ENCODE measurements around the gene COL1A1.

COL1A1 gene

DNA sequence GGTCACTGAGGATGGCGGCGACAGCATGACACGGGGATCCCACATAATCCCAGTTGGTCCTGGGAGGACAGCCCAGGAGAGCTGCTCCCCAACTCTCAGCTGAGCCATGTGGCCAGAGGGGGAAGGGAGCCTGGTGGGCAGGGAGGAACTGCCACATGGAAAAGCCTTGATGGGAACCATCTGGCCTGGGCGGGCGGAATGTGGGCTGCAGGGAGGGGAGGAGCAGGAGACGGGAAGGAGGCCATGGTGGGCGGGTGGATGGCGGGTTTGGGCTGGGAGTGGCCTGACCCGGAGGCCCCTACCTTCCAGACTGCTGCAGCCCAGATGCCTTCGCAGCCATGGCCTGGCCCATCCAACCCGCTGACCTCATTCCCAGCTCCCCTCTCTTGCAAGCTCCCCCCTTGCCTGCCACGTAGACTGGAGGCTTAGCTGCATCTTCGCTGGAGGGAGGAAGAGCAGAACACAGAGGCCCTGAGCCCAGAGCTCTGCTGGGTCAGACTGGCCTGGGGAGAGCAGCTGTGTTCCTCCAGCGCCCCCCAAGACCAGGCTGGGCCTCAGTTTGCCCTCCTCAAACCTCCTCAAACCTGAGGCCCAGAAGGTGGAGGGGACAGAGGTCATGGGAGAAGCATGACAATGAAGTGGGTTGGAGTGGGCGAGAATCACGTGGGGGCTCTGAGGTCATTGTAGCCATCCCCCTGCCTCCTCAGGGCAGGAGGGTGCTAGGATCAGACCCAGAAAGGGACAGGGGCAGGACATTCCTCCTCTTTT, 8.2 kb upstream of the COL1A1 start (continued):
- TF ChIP-seq, protein P1, sequence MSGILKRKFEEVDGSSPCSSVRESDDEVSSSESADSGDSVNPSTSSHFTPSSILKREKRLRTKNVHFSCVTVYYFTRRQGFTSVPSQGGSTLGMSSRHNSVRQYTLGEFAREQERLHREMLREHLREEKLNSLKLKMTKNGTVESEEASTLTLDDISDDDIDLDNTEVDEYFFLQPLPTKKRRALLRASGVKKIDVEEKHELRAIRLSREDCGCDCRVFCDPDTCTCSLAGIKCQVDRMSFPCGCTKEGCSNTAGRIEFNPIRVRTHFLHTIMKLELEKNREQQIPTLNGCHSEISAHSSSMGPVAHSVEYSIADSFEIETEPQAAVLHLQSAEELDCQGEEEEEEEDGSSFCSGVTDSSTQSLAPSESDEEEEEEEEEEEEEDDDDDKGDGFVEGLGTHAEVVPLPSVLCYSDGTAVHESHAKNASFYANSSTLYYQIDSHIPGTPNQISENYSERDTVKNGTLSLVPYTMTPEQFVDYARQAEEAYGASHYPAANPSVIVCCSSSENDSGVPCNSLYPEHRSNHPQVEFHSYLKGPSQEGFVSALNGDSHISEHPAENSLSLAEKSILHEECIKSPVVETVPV (CRISPR knock-in tag; IDR thresholded peaks at IDR 0.05): no peak
- peak; percentile 4; the same call in 1 of the 2 replicates for TF ChIP-seq ZNF8 (CRISPR knock-in tag; IDR thresholded peaks at IDR 0.05)
- TF ChIP-seq ZC3H10 (CRISPR knock-in tag; IDR thresholded peaks at IDR 0.05): no peak
- TF ChIP-seq GLIS3 (CRISPR knock-in tag; IDR thresholded peaks at IDR 0.05): peak; percentile 76
- TF ChIP-seq OSR1 (CRISPR knock-in tag; IDR thresholded peaks at IDR 0.05): no peak
- no peak for TF ChIP-seq BACH2 (CRISPR knock-in tag; IDR thresholded peaks at IDR 0.05; ENCODE audit: borderline replicate concordance)
- no peak for TF ChIP-seq ZNF70 (CRISPR knock-in tag; IDR thresholded peaks at IDR 0.05)

DNA sequence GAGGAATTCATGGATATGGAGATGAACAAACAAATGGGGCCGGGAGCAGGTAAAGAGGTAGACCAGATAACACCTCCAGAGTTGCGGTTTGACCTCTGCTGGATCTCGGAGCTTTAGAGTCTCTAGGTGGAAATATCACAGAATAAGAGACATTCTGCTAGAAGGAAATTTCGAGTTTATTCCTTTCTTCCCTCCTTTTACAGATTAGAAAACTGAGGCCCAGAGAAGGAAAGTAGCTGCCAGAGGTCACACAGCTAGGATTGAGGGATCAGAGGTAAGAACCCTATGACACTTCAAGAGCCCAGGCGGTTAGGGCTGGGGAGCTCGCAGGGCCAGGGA, 7.7 kb upstream of the COL1A1 start:
- TF ChIP-seq BACH2 (CRISPR knock-in tag; IDR thresholded peaks at IDR 0.05; ENCODE audit: borderline replicate concordance): peak; percentile 65; the same call in 1 of the 2 replicates
- no peak for TF ChIP-seq ZFP30 (CRISPR knock-in tag; IDR thresholded peaks at IDR 0.05)
- ATAC-seq: no peak

- TF ChIP-seq TSHZ2 (CRISPR knock-in tag; IDR thresholded peaks at IDR 0.05) (peak; percentile 12; the same call in 1 of the 2 replicates), BACH2 (CRISPR knock-in tag; IDR thresholded peaks at IDR 0.05; ENCODE audit: borderline replicate concordance) (no peak)
- no peak for ATAC-seq
Measured at GRCh38 chr17:50208611-50209061, 7.2 kb upstream of the COL1A1 start.

- TF ChIP-seq ARNTL (CRISPR knock-in tag; IDR thresholded peaks at IDR 0.05; ENCODE audit: borderline replicate concordance, low read depth) (no peak), CSDC2 (CRISPR knock-in tag; IDR thresholded peaks at IDR 0.05) (no peak), BACH2 (CRISPR knock-in tag; IDR thresholded peaks at IDR 0.05; ENCODE audit: borderline replicate concordance) (no peak), ZNF565 (CRISPR knock-in tag; conservative IDR thresholded peaks at IDR 0.05; ENCODE audit: low read depth) (no peak), GLIS3 (CRISPR knock-in tag; IDR thresholded peaks at IDR 0.05) (no peak), CREB5 (CRISPR knock-in tag; IDR thresholded peaks at IDR 0.05; ENCODE audit: low read depth) (no peak), SNAI2 (CRISPR knock-in tag; IDR thresholded peaks at IDR 0.05) (no peak), TOX (CRISPR knock-in tag; IDR thresholded peaks at IDR 0.05; ENCODE audit: borderline replicate concordance) (no peak), PPARA (CRISPR knock-in tag; IDR thresholded peaks at IDR 0.05; ENCODE audit: borderline replicate concordance) (no peak), ZNF70 (CRISPR knock-in tag; IDR thresholded peaks at IDR 0.05) (no peak), ISL1 (CRISPR knock-in tag; IDR thresholded peaks at IDR 0.05) (no peak), TSHZ2 (CRISPR knock-in tag; IDR thresholded peaks at IDR 0.05) (no peak)
- TF ChIP-seq, protein P2, sequence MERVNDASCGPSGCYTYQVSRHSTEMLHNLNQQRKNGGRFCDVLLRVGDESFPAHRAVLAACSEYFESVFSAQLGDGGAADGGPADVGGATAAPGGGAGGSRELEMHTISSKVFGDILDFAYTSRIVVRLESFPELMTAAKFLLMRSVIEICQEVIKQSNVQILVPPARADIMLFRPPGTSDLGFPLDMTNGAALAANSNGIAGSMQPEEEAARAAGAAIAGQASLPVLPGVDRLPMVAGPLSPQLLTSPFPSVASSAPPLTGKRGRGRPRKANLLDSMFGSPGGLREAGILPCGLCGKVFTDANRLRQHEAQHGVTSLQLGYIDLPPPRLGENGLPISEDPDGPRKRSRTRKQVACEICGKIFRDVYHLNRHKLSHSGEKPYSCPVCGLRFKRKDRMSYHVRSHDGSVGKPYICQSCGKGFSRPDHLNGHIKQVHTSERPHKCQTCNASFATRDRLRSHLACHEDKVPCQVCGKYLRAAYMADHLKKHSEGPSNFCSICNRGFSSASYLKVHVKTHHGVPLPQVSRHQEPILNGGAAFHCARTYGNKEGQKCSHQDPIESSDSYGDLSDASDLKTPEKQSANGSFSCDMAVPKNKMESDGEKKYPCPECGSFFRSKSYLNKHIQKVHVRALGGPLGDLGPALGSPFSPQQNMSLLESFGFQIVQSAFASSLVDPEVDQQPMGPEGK (CRISPR knock-in tag; IDR thresholded peaks at IDR 0.05; ENCODE audit: borderline replicate concordance): no peak
- ATAC-seq: no peak
Measured at GRCh38 chr17:50207792-50208567, 6.5 kb upstream of the COL1A1 start.

All from SK-N-SH treated with all-trans-retinoic acid at 6 μM for 48 hours (cell line).